Liver (tissue), 9 donors: ENCODE measurements around the gene KCNK3. TPM values are rescaled to one million over a fixed set of nuclear protein-coding genes. Genes with fewer than 3 reads are reported as not detected.

Source experiments
- DNase-seq: peaks from one replicate; pipeline ENCODE4 v3.0.0-alpha.2; 2017; ENCODE audit warnings: low spot score
- H3K27ac ChIP-seq, 2 donors: one replicate each; pipeline ENCODE4 v1.7.0; 2013; ENCODE audit warnings: inconsistent platforms in 2 of 2, low read length in 2 of 2, control low read depth in 1 of 2, low read depth in 1 of 2, mild to moderate bottlenecking in 1 of 2
- H3K27me3 ChIP-seq, 4 donors: one replicate each; pipeline versions ENCODE4 v1.6.1 to v1.7.0; 2013; ENCODE audit warnings: low read length in 3 of 4, inconsistent platforms in 1 of 4, mild to moderate bottlenecking in 1 of 4, moderate library complexity in 1 of 4; ENCODE audit not compliant: control insufficient read depth in 4 of 4, insufficient read depth in 4 of 4
- H3K36me3 ChIP-seq, 4 donors: one replicate each; pipeline versions ENCODE4 v1.6.1 to v1.7.0; 2013; ENCODE audit warnings: low read length in 3 of 4, mild to moderate bottlenecking in 3 of 4, low read depth in 1 of 4, moderate library complexity in 1 of 4; ENCODE audit not compliant: control insufficient read depth in 4 of 4, insufficient read depth in 3 of 4
- H3K4me1 ChIP-seq, 4 donors: one replicate each; pipeline versions ENCODE4 v1.6.1 to v1.7.0; 2013; ENCODE audit warnings: low read length in 3 of 4, mild to moderate bottlenecking in 3 of 4, moderate library complexity in 1 of 4; ENCODE audit not compliant: control insufficient read depth in 4 of 4, insufficient read depth in 4 of 4
- H3K4me3 ChIP-seq, 3 donors: one replicate each; pipeline versions ENCODE4 v1.6.1 to v1.7.0; 2013; ENCODE audit warnings: low read length in 3 of 3, control low read depth in 1 of 3, low read depth in 1 of 3, mild to moderate bottlenecking in 1 of 3
- H3K9ac ChIP-seq, 2 donors: one replicate each; pipeline ENCODE4 v1.7.0; 2013; ENCODE audit warnings: low read length in 2 of 2, mild to moderate bottlenecking in 2 of 2, moderate library complexity in 2 of 2, control low read depth in 1 of 2, low read depth in 1 of 2
- H3K9me3 ChIP-seq, 4 donors: one replicate each; pipeline versions ENCODE4 v1.6.1 to v1.7.0; 2013; ENCODE audit warnings: low read length in 3 of 4; ENCODE audit not compliant: control insufficient read depth in 4 of 4
- ATF3 ChIP-seq: IDR thresholded peaks from 2 replicates; pipeline ENCODE4 v1.6.1; 2016; ENCODE audit warnings: antibody characterized with exemption
- CTCF ChIP-seq: fragments of 150-350 bp; IDR thresholded peaks from 2 replicates; pipeline ENCODE4 v1.5.1; 2017; ENCODE audit warnings: improper control_type of control experiment, low read depth, low read length; ENCODE audit not compliant: missing input control
- EGR1 ChIP-seq, 2 donors: IDR thresholded peaks; 2 replicates each; pipeline ENCODE4 v1.6.1; 2016 to 2018; ENCODE audit warnings: antibody characterized with exemption in 2 of 2, low read depth in 2 of 2
- FOXA1 ChIP-seq: IDR thresholded peaks from 2 replicates; pipeline ENCODE4 v1.6.1; 2016; ENCODE audit warnings: antibody characterized with exemption
- FOXA2 ChIP-seq: IDR thresholded peaks from 2 replicates; pipeline ENCODE4 v1.6.1; 2016; ENCODE audit warnings: antibody characterized with exemption
- GABPA ChIP-seq, 2 donors: IDR thresholded peaks in 1 of 2; conservative IDR thresholded peaks in 1 of 2; 2 replicates each; pipeline ENCODE4 v1.6.1; 2016; ENCODE audit warnings: antibody characterized with exemption in 2 of 2, mild to moderate bottlenecking in 1 of 2, moderate library complexity in 1 of 2
- HNF4A ChIP-seq, 2 donors: conservative IDR thresholded peaks; 2 replicates each; pipeline ENCODE4 v1.6.1; 2016; ENCODE audit warnings: antibody characterized with exemption in 2 of 2, mild to moderate bottlenecking in 2 of 2
- HNF4G ChIP-seq: IDR thresholded peaks from 2 replicates; pipeline ENCODE4 v1.6.1; 2016; ENCODE audit warnings: antibody characterized with exemption
- JUND ChIP-seq, 2 donors: IDR thresholded peaks; 2 replicates each; pipeline ENCODE4 v1.6.1; 2016; ENCODE audit warnings: antibody characterized with exemption in 2 of 2
- MAX ChIP-seq: IDR thresholded peaks from 2 replicates; pipeline ENCODE4 v1.6.1; 2016; ENCODE audit warnings: antibody characterized with exemption
- RAD21 ChIP-seq, 2 donors: IDR thresholded peaks; 2 replicates each; pipeline ENCODE4 v1.6.1; 2016; ENCODE audit warnings: antibody characterized with exemption in 2 of 2, mild to moderate bottlenecking in 2 of 2
- RXRA ChIP-seq, 2 donors: IDR thresholded peaks; 2 replicates each; pipeline ENCODE4 v1.6.1; 2017 to 2018; ENCODE audit warnings: antibody characterized with exemption in 2 of 2, mild to moderate bottlenecking in 1 of 2
- SP1 ChIP-seq: IDR thresholded peaks from 2 replicates; pipeline ENCODE4 v1.6.1; 2018; ENCODE audit warnings: antibody characterized with exemption, mild to moderate bottlenecking
- TAF1 ChIP-seq: conservative IDR thresholded peaks from 2 replicates; pipeline ENCODE4 v1.6.1; 2016; ENCODE audit warnings: antibody characterized with exemption, mild to moderate bottlenecking
- YY1 ChIP-seq: IDR thresholded peaks from 2 replicates; pipeline ENCODE4 v1.6.1; 2016; ENCODE audit warnings: antibody characterized with exemption, mild to moderate bottlenecking
- ZBTB33 ChIP-seq: IDR thresholded peaks from 2 replicates; pipeline ENCODE4 v1.6.1; 2016; ENCODE audit warnings: antibody characterized with exemption
- WGBS: extraction: QIAGEN DNeasy Blood & Tissue Kit; methylation state at CpG from one replicate; pipeline ENCODE4 v1.1.7; 2013; 5-methylcytosine and 5-hydroxymethylcytosine counted together
- polyA plus RNA-seq, 2 donors: library from polyadenylated mRNA; stranded (reverse) in 1 of 2; unstranded in 1 of 2; fragments of 200-250 nt in 1 of 2; fragments of >200 nt in 1 of 2; fragmentation: Nextera tagmentation in 1 of 2; extraction: Ambion mirVana in 1 of 2; gene quantifications; one replicate each; pipeline versions ENCODE4 v1.2.1 to v1.2.3, GENCODE V29; 2013 to 2015
- total RNA-seq, 2 donors: library from RNA; depleted of rRNA; stranded (reverse); fragments of >200 nt; gene quantifications; one replicate each; pipeline ENCODE4 v1.2.3, GENCODE V29; 2014
- donor health status: healthy.
- donor health status: healthy.
- donor health status: healthy.
- donor health status: healthy.
- donor health status: healthy.

Gene KCNK3
- total and polyA plus RNA-seq, 4 donors: 0.78 to 6.6 (median 2.6) TPM; not detected in 1

GRCh38 chr2:26700078-26700477 is 7.6 kb downstream of the KCNK3 start:
- WGBS: 55% methylated on average over 4 of the region's 4 CpGs
- H3K27me3 ChIP-seq: peaks cover 0 to 13% (median 3%) of the 10 kb centered on the region in 4 donors
- H3K4me3 ChIP-seq: no peak overlapping the region

GRCh38 chr2:26701596-26701995 is 9.1 kb downstream of the KCNK3 start:
- H3K4me3 ChIP-seq: no peak overlapping the region
- no peak overlapping the region for H3K9ac ChIP-seq
- no peak for TF ChIP-seq GABPA (IDR thresholded peaks at IDR 0.05 in 1 of 2, conservative IDR thresholded peaks at IDR 0.05 in 1 of 2)
- no peak for TF ChIP-seq TAF1
- TF ChIP-seq ATF3: no peak
- no peak for TF ChIP-seq HNF4A (conservative IDR thresholded peaks at IDR 0.05)
- TF ChIP-seq ZBTB33: no peak
- TF ChIP-seq YY1: no peak
- TF ChIP-seq HNF4G: no peak
- WGBS: 93% methylated on average over 5 of the region's 5 CpGs
- H3K27ac ChIP-seq: no peak overlapping the region
- H3K4me1 ChIP-seq: no peaks in the 10 kb centered on the region
- no peak for DNase-seq
- peaks cover 0 to 9% (median 3%) of the 10 kb centered on the region in 4 donors for H3K27me3 ChIP-seq
- H3K9me3 ChIP-seq: no peaks in the 10 kb centered on the region
- H3K36me3 ChIP-seq: no peaks in the 10 kb centered on the region

More at GRCh38 chr2:26700078-26700477, 7.6 kb downstream of the KCNK3 start:
- Histone ChIP-seq H3K9me3 (no peaks in the 10 kb centered on the region), H3K4me1 (no peaks in the 10 kb centered on the region), H3K9ac (no peak overlapping the region), H3K27ac (no peak overlapping the region), H3K36me3 (no peaks in the 10 kb centered on the region)
- TF ChIP-seq FOXA2: no peak
- no peak for TF ChIP-seq ZBTB33
- TF ChIP-seq RXRA (IDR thresholded peaks at IDR 0.05): no peak
- no peak for TF ChIP-seq JUND (IDR thresholded peaks at IDR 0.05)
- TF ChIP-seq SP1: no peak
- TF ChIP-seq HNF4G: no peak
- TF ChIP-seq TAF1: no peak
- no peak for TF ChIP-seq HNF4A (conservative IDR thresholded peaks at IDR 0.05)
- DNase-seq: no peak

GRCh38 chr2:26702025-26702424 is 9.5 kb downstream of the KCNK3 start:
- Histone ChIP-seq H3K9me3 (no peaks in the 10 kb centered on the region), H3K27ac (no peak overlapping the region), H3K27me3 (peaks cover 0 to 9% (median 3%) of the 10 kb centered on the region in 4 donors), H3K4me1 (no peaks in the 10 kb centered on the region), H3K36me3 (no peaks in the 10 kb centered on the region), H3K4me3 (no peak overlapping the region), H3K9ac (no peak overlapping the region)
- no peak for DNase-seq
- 70% methylated on average over 3 of the region's 3 CpGs for WGBS
- TF ChIP-seq RAD21 (IDR thresholded peaks at IDR 0.05) (no peak), RXRA (IDR thresholded peaks at IDR 0.05) (no peak), ZBTB33 (no peak), JUND (IDR thresholded peaks at IDR 0.05) (no peak), TAF1 (no peak), CTCF (no peak), EGR1 (IDR thresholded peaks at IDR 0.05; ENCODE audit: low read depth in 2 of 2) (no peak), GABPA (IDR thresholded peaks at IDR 0.05 in 1 of 2, conservative IDR thresholded peaks at IDR 0.05 in 1 of 2) (no peak), ATF3 (no peak), YY1 (no peak), HNF4G (no peak), FOXA2 (no peak), MAX (no peak), SP1 (no peak), FOXA1 (no peak)
